Lung (tissue), 12 donors: ENCODE measurements around the gene EZR. TPM values are rescaled to one million over a fixed set of nuclear protein-coding genes. Genes with fewer than 3 reads are reported as not detected.
A peak's percentile ranks its signal among the peaks of the same experiment; 100 is the strongest.

Source experiments
- ATAC-seq: fragments of 200-7000 bp; cut with Tn5 transposase; one replicate; pipeline ENCODE4 v1.9.1; 2020; ENCODE audit warnings: moderate number of reproducible peaks; ENCODE audit not compliant: insufficient read depth, low FRiP score
- DNase-seq, 3 donors: peaks; one replicate each; pipeline ENCODE4 v3.0.0-alpha.2; 2013 to 2017
- H3K27ac ChIP-seq, 2 donors: one replicate each; pipeline ENCODE4 v1.5.1; 2013; ENCODE audit warnings: mild to moderate bottlenecking in 2 of 2, moderate library complexity in 2 of 2, control low read depth in 1 of 2, inconsistent platforms in 1 of 2, low read depth in 1 of 2, low read length in 1 of 2
- H3K27me3 ChIP-seq, 3 donors: one replicate each; pipeline ENCODE4 v1.5.1; 2013; ENCODE audit warnings: low read length in 2 of 3; ENCODE audit not compliant: control insufficient read depth in 3 of 3, insufficient read depth in 3 of 3
- H3K36me3 ChIP-seq, 4 donors: one replicate each; pipeline ENCODE4 v1.5.1; 2013; ENCODE audit warnings: low read length in 4 of 4, mild to moderate bottlenecking in 1 of 4, moderate library complexity in 1 of 4; ENCODE audit not compliant: control insufficient read depth in 4 of 4, insufficient read depth in 4 of 4
- H3K4me1 ChIP-seq, 5 donors: one replicate each; pipeline ENCODE4 v1.5.1; 2013; ENCODE audit warnings: low read length in 5 of 5, mild to moderate bottlenecking in 2 of 5, moderate library complexity in 1 of 5; ENCODE audit not compliant: control insufficient read depth in 5 of 5, insufficient read depth in 5 of 5
- H3K4me3 ChIP-seq: one replicate; pipeline ENCODE4 v1.5.1; 2013; ENCODE audit warnings: mild to moderate bottlenecking, control low read depth, moderate library complexity
- H3K9ac ChIP-seq, 2 donors: one replicate each; pipeline ENCODE4 v1.5.1; 2013; ENCODE audit warnings: low read length in 2 of 2, control low read depth in 1 of 2; ENCODE audit not compliant: insufficient read depth in 1 of 2
- H3K9me3 ChIP-seq, 4 donors: one replicate each; pipeline ENCODE4 v1.5.1; 2013; ENCODE audit warnings: low read length in 3 of 4, mild to moderate bottlenecking in 1 of 4, moderate library complexity in 1 of 4; ENCODE audit not compliant: control insufficient read depth in 4 of 4, insufficient read depth in 3 of 4
- CTCF ChIP-seq: IDR thresholded peaks from 2 replicates; pipeline ENCODE4 v1.5.1; 2012; ENCODE audit warnings: mild to moderate bottlenecking; ENCODE audit errors: control extremely low read depth, extremely low read depth
- WGBS, 2 donors: extraction: QIAGEN DNeasy Blood & Tissue Kit; methylation state at CpG; one replicate each; pipeline ENCODE4 v1.1.7; 2013; 5-methylcytosine and 5-hydroxymethylcytosine counted together
- polyA plus RNA-seq, 2 donors: library from polyadenylated mRNA; stranded (reverse); fragments of 200-250 nt; gene quantifications; one replicate each; pipeline ENCODE4 v1.2.1, GENCODE V29; 2013
- total RNA-seq, 2 donors: library from RNA; depleted of rRNA in 1 of 2; stranded (reverse); fragments of >200 nt in 1 of 2; gene quantifications; one replicate each; pipeline ENCODE4 v1.2.1, GENCODE V29; 2014 to 2021
- donor health status: control.
- donor health status: control.
- donor health status: Bipolar disorder and iron deficiency.
- donor health status: healthy.
- donor health status: DM: yes; HTN: yes; CAD: no.

EZR gene
- total and polyA plus RNA-seq, 4 donors, result 168 to 452 (median 198) TPM

DNA sequence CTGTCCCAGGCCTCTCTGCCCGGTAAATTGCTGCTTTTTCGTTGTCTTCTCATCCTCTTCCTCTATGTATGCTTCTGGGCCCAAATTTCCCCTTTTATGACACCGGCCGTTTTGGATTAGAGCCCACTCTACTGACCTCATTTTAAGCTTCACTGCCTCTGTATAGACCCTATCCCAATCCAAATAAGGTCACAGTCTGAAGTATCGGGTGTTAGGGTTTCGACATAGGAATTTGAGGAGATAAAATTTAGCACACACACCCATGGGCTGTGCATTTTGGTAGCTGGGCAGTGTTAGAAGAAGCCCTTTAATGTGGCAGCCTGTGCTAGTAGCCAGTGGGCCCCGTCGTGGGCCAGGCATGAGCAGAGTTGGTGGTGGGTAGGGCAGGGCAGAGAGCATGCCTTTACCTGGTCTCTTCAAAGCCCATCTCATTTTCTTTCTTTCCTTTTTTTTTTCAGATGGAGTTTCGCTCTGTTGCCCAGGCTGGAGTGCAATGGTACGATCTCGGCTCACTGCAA lies 27.9 kb upstream of the EZR start:
- H3K4me3 ChIP-seq, result no peak overlapping the region
- peaks cover 0 to 8% (median 0%) of the 10 kb centered on the region in 5 donors for H3K4me1 ChIP-seq
- no peaks in the 10 kb centered on the region for H3K36me3 ChIP-seq
- H3K27ac ChIP-seq, result no peak overlapping the region
- ATAC-seq (no peak), DNase-seq (peak in 1 of 3 donors; percentile 29)
- no peaks in the 10 kb centered on the region for H3K9me3 ChIP-seq
- no peaks in the 10 kb centered on the region for H3K27me3 ChIP-seq
- H3K9ac ChIP-seq, result no peak overlapping the region
- 76 to 85% methylated on average over 11 of the region's 11 CpGs for WGBS, 2 donors
- no peak for TF ChIP-seq CTCF

DNA sequence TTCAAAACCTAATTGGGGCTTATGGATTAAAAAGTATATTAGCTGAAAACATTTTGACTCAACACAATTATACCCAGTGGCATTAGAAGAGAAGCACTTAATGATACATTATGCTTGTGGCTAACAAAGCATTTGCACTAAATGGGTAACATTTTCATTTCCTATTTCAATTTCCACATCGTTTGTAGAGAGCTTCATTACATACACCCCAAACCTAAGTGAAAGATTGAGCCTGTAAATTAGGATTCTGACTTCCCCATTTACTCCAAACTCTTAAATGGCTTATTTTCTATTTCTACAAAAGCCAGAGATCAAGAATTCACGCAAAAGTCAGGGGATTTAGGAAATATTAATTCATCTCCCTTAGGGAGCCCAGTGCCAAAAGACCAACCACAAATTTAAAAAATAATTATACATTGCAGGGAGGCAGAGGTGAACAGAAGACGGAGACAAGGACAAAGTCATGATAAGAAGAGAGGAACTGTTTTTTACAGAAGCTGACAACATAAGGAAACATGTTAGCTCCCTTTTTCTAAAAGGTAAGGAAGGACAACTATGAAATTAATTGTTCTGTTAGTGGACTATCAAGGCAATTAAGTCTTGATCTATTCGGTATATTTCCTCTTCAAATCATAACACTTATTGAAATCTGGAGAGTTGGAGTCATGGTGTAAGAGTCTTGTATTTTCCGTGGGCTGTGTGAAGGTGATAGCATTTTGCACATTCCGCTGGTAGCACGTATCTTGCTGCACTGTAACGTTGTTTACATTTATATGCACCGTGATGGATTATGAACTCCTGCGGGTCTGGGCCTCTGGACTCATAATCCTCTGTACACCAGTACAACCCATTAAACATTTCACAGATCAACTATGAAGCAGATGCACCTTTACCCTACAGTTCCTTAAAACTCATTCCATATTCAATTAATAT lies 24.8 kb upstream of the EZR start:
- DNase-seq (no peak), ATAC-seq (no peak)
- Histone ChIP-seq H3K9me3 (no peaks in the 10 kb centered on the region), H3K4me3 (no peak overlapping the region), H3K4me1 (peaks cover 0 to 2% (median 0%) of the 10 kb centered on the region in 5 donors), H3K27me3 (no peaks in the 10 kb centered on the region), H3K27ac (no peak overlapping the region), H3K9ac (no peak overlapping the region), H3K36me3 (no peaks in the 10 kb centered on the region)
- no peak for TF ChIP-seq CTCF
- WGBS, 2 donors, result 68 to 69% methylated on average over 10 of the region's 10 CpGs

DNA sequence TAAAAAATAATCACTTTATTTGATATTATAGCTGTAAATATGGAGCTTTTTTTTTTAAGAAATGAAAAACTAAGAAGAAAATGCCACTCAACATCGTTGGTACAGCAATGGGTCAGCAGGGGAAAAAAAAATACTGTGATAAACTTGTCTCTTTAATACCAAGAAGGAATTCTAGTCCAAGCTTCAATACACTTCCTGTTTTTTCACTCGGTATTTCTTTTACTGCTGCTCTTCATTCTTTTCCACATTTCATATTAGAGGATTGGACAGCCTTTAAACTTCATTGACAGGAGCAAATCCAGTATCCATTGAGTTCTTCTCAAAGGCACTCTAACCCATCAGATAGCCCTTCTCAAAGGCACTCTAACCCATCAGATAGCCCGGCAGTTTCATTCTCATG lies 22.2 kb upstream of the EZR start:
- no peak overlapping the region for H3K27ac ChIP-seq
- WGBS, 2 donors, result 63 to 66% methylated on average over 3 of the region's 3 CpGs
- no peak for TF ChIP-seq CTCF
- peaks cover 0 to 5% (median 4%) of the 10 kb centered on the region in 5 donors for H3K4me1 ChIP-seq
- no peak for ATAC-seq
- H3K9ac ChIP-seq, result no peak overlapping the region
- no peaks in the 10 kb centered on the region for H3K9me3 ChIP-seq
- no peaks in the 10 kb centered on the region for H3K27me3 ChIP-seq
- no peaks in the 10 kb centered on the region for H3K36me3 ChIP-seq
- no peak for DNase-seq
- no peak overlapping the region for H3K4me3 ChIP-seq
